ENCODE measurements around the gene SORL1.

SORL1 gene

GRCh38 chr11:121426476-121427399, 25.4 kb upstream of the SORL1 start:
- peak; percentile 31 for DNase-seq

GRCh38 chr11:121427400-121427744, 24.7 kb upstream of the SORL1 start:
- no peak for DNase-seq

DNA sequence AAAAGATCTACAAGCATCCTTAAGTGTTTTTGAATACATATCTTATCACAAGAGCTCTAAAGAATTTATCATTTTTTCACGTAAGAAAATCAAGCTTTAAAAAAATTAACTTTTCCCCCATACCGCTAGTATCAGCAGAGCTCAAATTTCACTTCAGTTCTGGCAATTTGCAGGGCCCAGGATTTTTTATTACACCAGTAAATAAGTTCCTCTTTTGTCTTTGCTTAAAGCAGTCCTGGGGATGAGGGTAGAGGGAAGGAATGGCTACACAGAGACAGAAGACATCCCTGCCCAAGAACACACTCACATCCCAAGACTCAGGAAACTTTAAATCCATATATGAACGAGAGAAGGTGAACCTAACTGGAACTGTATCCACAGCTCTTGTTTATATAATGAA, 22.6 kb upstream of the SORL1 start:
- DNase-seq = peak; percentile 44

DNA sequence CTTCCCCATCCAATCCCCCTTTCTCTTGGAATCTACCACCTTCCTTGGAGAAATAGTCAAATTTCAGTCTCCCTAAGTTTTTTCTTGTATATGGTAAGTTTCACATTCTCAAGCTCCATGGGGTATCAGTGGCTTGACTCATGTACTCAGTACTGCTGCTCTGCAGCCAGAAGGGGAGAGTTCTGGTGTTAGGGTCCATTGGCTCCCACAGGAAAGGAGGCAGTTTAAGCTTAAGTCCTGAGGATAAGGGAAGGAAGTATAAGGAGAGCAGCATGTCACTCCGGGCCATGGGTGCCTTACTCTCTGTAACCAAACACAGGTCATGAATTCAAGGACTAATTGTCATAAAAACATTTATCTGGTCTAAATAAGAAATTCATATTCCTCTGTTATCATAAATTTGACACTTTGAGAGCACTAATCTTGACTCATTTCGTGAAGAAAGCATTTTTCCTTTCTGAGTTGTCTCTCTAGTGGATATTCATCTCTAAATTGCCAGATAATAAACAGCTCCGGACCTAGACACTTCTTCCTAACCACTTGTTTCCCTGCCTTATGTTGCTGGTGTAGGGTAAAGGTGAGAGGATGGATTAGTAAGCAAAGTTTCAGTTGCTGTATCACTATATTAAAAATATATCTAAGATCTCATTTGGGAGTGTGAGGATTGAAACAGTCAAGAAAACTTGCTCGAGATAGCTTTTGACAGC, 20.1 kb upstream of the SORL1 start:
- DNase-seq = no peak

- DNase-seq = peak; percentile 33
Measured at GRCh38 chr11:121435132-121435531, 17.0 kb upstream of the SORL1 start.

DNA sequence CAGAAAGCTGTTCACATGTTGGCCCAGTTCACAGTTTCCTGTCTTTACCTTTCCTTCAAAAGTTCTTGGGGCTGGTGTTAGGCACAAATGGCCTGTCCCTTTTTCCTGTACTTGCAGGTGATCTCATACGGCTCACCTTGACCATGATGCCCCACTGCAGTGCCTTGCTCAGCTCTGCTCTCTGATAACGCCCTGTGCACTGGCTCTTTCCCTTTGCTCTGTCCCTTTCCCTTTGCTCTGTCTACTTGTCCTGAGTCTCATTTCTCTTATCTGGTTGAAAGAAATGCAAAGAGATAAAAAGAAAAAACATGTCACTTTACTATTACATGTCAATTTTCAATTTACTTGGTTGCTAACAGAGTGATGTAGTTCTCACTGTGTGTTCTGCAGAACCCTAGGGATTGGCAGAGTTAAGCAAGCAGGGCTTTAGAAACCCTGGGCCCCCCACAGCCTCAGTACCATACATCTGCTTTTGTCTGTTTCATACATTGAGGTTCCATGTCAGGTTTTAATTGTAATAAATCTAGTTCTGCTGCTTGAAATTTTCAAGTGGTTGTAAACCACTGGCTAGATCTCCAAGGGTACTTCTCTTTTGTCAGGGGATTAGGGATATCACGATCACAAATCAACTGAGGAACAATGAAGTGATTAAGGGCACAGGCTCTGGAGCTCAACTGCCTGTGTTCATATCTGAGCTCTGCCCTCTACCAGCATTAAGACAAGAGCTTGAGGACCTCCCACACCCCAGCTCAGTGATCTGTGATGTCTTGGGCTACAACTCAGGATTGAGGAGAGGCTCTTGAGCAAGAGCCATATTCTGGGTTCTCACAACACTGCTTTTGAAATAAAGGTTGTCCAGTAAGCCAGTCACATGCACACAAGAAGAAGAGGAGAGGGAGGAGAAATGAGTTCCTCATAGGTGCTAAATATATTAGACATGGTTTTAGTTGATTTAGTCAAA, 16.3 kb upstream of the SORL1 start:
- DNase-seq = peak; percentile 66

DNA sequence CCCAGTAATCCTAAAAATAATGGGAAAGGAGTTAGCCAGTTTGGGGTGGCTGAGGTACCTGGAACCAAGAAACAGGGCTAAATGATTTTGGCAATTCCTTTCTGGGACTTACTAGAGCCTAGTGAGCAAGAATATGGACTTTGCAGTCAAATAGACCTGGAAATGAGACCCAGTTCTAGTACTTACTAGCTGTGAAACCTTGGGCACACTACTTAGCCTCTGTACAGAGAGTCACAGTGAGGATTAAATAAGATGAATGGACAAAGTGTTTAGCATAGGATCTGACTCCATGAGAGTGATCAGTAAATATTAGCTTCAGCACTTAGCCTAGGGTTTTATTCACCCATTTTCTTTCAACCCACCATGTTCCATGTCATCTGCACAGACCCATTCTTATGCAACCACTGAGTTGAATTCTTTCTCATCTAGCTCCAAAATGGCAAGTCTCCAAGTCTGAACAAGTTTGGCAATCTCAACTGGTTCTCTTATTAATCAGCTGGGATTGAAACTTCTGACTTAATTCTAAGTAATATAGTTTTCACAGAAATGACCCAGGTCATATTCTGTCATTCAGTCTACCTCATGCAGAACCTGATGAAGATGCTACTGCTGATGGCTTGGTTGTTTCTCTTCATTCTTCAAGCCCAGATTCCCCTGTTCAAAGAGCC, 15.0 kb upstream of the SORL1 start:
- DNase-seq = peak; percentile 77

- peak; percentile 34 for DNase-seq
Measured at GRCh38 chr11:121437686-121438078, 14.4 kb upstream of the SORL1 start.

GRCh38 chr11:121439337-121439736, 12.8 kb upstream of the SORL1 start:
- DNase-seq = no peak

DNA sequence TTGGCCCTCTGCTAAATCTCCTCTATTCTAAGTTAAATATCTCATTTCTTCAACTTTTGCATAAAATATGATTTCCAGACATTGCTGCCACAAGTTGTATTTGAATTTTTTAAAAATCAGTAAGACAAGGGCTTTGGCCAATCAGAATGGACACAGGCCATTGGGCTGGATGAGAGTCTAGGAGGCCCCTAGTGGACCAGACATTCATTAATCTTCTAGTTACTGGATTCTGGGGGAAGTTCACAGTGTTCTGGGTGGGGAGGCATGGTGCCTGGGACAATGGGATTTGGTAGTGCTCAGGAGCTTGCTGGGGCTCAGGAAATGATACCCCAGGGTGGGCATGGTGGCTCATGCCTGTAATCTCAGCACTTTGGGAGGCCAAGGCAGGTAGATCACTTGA, 12.4 kb upstream of the SORL1 start:
- DNase-seq = no peak

- DNase-seq = no peak
Measured at GRCh38 chr11:121441521-121441920, 10.6 kb upstream of the SORL1 start.

DNA sequence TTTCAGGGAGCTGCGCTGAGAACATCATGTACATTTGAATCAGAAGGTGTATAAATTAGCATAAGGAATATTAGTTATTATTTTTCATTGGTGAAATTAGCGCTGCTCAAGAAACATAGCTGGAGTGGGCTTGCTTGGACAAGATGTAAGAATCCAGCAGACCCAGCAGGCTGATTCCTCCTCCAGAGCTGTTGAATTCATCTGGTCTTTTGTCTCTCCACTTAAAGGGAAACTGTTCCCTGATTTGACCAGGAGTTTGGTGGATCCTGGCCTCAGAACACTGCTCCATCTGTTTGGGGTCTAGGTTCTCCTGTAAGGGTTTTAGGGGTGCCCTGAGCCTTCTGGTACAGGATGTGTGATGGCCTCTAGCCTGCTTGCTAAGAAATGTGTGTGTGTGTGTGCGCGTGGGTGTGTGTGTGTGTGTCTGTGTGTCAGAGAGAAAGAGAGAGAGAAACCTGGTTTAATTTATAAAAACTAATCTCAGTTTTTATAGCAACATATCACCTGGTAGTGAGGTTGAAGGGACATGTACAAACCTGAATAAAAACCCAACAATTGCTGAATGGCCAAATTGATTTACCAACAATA, 8.3 kb upstream of the SORL1 start:
- no peak for DNase-seq

GRCh38 chr11:121444526-121444925, 7.6 kb upstream of the SORL1 start:
- no peak for DNase-seq

- no peak for DNase-seq
Measured at GRCh38 chr11:121445071-121445768, 6.9 kb upstream of the SORL1 start.

- DNase-seq = no peak
Measured at GRCh38 chr11:121446752-121447156, 5.4 kb upstream of the SORL1 start.

- no peak for DNase-seq
Measured at GRCh38 chr11:121448011-121448410, 4.1 kb upstream of the SORL1 start.

DNA sequence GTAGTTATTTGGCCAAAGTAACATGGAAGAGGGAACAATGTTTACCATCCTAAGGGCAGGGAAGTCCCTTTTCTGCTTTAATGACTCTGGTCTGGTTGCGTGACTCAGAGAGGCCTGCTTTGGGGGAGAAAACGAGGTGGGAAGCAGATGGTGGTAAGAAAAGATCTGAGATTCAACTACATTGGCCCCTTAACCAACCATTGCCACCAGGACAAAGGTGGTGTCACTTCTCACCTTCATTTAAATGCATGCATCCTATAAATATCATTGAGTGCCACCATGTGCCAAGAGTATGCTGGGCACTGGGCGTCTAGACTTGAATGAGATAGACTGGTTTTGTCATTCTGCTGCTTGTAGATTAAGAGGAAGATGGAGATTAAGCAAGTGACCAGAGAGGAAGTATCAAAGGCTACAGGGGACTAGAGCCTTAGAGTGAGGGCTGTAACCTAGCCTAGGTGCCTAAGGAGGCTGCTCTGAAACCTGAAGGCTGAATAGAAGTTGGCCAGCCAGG, 3.6 kb upstream of the SORL1 start:
- peak; percentile 83 for DNase-seq

DNA sequence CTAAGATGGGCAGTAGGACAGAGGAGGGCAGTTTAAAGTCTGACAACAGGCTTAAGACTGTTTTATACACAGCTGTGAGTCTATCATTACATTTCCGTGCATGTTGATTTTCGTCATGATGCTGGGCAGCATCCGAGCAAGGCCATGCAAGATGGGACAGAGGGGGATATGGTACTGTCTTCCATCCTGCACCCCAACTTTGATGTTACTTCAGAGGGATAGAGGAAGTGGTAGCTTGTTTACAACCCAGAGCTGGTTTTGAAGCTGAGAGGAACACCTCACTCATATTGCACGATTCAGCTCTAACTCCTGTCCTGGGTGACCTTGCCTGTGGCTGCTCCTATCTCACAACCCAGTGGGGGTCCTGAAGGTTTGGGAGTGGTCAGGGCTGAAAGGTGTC, 3.0 kb upstream of the SORL1 start:
- no peak for DNase-seq

DNA sequence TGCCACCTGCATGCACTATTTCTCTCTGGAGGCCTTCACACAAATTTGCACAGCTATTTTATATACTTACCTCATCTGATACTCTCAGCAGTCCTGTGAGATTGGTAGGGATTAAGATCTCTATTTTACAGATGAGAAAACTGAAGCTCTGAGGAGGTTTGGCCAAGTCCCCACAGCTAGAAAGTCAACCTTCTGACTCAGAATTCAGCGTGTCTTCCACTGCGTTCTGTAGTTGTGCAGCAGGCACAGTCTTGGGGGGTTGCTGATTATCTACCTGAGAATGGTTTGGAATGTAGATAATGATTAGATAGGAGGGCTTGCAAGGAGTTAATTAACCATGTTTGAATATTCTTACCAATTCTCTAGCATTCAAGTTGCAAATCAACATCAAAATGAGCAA, 2.5 kb upstream of the SORL1 start:
- no peak for DNase-seq

GRCh38 chr11:121450401-121450800, 1.7 kb upstream of the SORL1 start:
- no peak for DNase-seq
